SU-DHL-6 (cell line): Measurements from ENCODE around the gene MASP2.

Experiments used
- EZH2phosphoT487 ChIP-seq: fragments of 200-600 bp; sonication (generic), shearing (Covaris generic); conservative IDR thresholded peaks from 2 replicates; pipeline ENCODE4 v1.6.1; 2018; ENCODE audit warnings: mild to moderate bottlenecking, antibody characterized with exemption, low read length, moderate library complexity, mixed read lengths
- TF ChIP-seq, protein P1 (sequence below): fragments of 200-600 bp; sonication (generic); IDR thresholded peaks from one replicate; pipeline ENCODE4 v1.5.1; 2017; ENCODE audit warnings: antibody characterized with exemption, mild to moderate bottlenecking, low read length, moderate library complexity; ENCODE audit not compliant: insufficient read depth, poor library complexity, severe bottlenecking

DNA sequence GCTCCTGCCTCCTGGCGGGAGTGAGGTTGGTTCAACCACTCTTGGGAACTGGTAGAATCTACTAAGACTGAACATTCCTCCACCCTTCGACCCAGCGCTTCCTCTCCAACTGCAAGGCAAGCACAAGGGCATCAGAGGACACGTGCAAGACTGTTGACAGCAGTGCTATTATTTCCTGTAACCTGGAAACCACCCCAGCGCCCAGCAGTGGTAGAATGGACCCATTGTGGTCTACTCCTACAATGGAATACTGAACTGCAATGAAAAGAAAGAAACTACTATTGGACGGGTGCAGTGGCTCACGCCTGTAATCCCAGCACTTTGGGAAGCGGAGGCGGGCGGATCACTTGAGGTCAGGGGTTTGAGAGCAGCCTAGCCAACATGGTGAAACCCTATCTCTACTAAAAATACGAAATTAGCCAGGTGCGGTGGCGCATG lies 67.5 kb downstream of the MASP2 start:
- TF ChIP-seq, protein P1, sequence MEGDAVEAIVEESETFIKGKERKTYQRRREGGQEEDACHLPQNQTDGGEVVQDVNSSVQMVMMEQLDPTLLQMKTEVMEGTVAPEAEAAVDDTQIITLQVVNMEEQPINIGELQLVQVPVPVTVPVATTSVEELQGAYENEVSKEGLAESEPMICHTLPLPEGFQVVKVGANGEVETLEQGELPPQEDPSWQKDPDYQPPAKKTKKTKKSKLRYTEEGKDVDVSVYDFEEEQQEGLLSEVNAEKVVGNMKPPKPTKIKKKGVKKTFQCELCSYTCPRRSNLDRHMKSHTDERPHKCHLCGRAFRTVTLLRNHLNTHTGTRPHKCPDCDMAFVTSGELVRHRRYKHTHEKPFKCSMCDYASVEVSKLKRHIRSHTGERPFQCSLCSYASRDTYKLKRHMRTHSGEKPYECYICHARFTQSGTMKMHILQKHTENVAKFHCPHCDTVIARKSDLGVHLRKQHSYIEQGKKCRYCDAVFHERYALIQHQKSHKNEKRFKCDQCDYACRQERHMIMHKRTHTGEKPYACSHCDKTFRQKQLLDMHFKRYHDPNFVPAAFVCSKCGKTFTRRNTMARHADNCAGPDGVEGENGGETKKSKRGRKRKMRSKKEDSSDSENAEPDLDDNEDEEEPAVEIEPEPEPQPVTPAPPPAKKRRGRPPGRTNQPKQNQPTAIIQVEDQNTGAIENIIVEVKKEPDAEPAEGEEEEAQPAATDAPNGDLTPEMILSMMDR = no peak
- TF ChIP-seq EZH2phosphoT487 = no peak
